HG03575 (cell line): Measurements from ENCODE around the gene CRYGB.
"Not testable (repeated sequence)": the region's sequence is repeated elsewhere in the genome, so short reads cannot be mapped to it uniquely, and the experiment has no call there.

Experiments used
- ATAC-seq: cut with Tn5 transposase; IDR thresholded peaks from one replicate; pipeline ENCODE4 v1.9.1; 2021; ENCODE audit not compliant: unreplicated experiment, insufficient number of reproducible peaks, low FRiP score; ENCODE audit errors: extremely low read depth

CRYGB gene

GRCh38 chr2:208124013-208124715 is 21.8 kb downstream of the CRYGB start, which contains the start of gene CRYGD:
Gene CRYGD (minus strand): TSS chr2:208124524. CDS start chr2:208124473, 51 bp downstream.
- ATAC-seq = not testable (repeated sequence)

- ATAC-seq = no peak
Observed at GRCh38 chr2:208122248-208122647, 23.7 kb downstream of the CRYGB start.

- ATAC-seq = no peak
Observed at GRCh38 chr2:208118918-208119317, 27.0 kb downstream of the CRYGB start.

- not testable (repeated sequence) for ATAC-seq
Observed at GRCh38 chr2:208117390-208117789, 28.6 kb downstream of the CRYGB start.

GRCh38 chr2:208112969-208113368 is 33.0 kb downstream of the CRYGB start:
- no peak for ATAC-seq

- ATAC-seq = not testable (repeated sequence)
Observed at GRCh38 chr2:208112273-208112745, 33.6 kb downstream of the CRYGB start.

GRCh38 chr2:208103616-208104015 is 42.3 kb downstream of the CRYGB start:
- no peak for ATAC-seq

- ATAC-seq = no peak
Observed at GRCh38 chr2:208101716-208102631, 44.0 kb downstream of the CRYGB start.

- ATAC-seq = no peak
Observed at GRCh38 chr2:208099682-208100470, 46.1 kb downstream of the CRYGB start.

GRCh38 chr2:208098701-208099100 is 47.3 kb downstream of the CRYGB start:
- ATAC-seq = not testable (repeated sequence)

- no peak for ATAC-seq
Observed at GRCh38 chr2:208098267-208098666, 47.7 kb downstream of the CRYGB start.

GRCh38 chr2:208097801-208098200 is 48.2 kb downstream of the CRYGB start:
- ATAC-seq = no peak

- ATAC-seq = no peak
Observed at GRCh38 chr2:208097313-208097712, 48.6 kb downstream of the CRYGB start.

- no peak for ATAC-seq
Observed at GRCh38 chr2:208096080-208096479, 49.9 kb downstream of the CRYGB start.

- no peak for ATAC-seq
Observed at GRCh38 chr2:208093128-208093527, 52.8 kb downstream of the CRYGB start.
